ENCODE data around the gene ARHGAP36.

Gene ARHGAP36

DNA sequence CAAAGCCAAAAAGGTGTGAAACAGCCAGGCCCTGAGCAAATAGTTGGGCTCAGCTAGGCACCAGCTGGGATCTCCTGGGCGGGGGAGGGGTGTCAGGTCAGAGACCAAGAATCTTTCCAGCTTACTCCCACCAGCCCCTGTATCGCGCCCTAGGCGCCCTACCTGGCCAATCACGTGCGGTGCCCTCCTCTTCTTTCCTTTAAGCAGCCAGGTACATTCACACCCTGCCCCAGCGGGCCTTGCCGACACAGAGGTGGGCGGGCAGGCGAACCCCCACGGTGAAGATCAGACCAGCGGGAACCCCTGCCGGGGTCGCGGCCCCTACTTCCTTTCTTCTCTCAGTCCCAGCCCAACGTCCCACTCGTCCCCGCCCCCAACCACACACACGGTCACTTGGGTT, 9.1 kb downstream of the ARHGAP36 start:
- Histone ChIP-seq H3K4me2 (ENCODE audit: low read length) (no peak overlapping the region), H3K79me2 (ENCODE audit: control insufficient read depth, low read length) (no peaks in the 10 kb centered on the region), H3K27me3 (ENCODE audit: control insufficient read depth, low read length) (no peaks in the 10 kb centered on the region), H3K27ac (ENCODE audit: low read depth, low read length) (no peak overlapping the region), H3K36me3 (ENCODE audit: control insufficient read depth, low read length) (no peaks in the 10 kb centered on the region), H3K4me1 (ENCODE audit: control insufficient read depth, low read length) (no peaks in the 10 kb centered on the region), H3F3A (ENCODE audit: control insufficient read depth, insufficient read depth) (no peaks in the 10 kb centered on the region), H4K20me1 (ENCODE audit: control insufficient read depth, insufficient read depth, low read depth, low read length) (no peaks in the 10 kb centered on the region), H3K9me3 (ENCODE audit: control insufficient read depth, insufficient read depth, low read length) (no peaks in the 10 kb centered on the region), H3K9me2 (replicated peaks; ENCODE audit: control insufficient read depth, low read length) (no peaks in the 10 kb centered on the region), H3K4me3 (ENCODE audit: low read length) (no peak overlapping the region)
- TF ChIP-seq, protein P1, sequence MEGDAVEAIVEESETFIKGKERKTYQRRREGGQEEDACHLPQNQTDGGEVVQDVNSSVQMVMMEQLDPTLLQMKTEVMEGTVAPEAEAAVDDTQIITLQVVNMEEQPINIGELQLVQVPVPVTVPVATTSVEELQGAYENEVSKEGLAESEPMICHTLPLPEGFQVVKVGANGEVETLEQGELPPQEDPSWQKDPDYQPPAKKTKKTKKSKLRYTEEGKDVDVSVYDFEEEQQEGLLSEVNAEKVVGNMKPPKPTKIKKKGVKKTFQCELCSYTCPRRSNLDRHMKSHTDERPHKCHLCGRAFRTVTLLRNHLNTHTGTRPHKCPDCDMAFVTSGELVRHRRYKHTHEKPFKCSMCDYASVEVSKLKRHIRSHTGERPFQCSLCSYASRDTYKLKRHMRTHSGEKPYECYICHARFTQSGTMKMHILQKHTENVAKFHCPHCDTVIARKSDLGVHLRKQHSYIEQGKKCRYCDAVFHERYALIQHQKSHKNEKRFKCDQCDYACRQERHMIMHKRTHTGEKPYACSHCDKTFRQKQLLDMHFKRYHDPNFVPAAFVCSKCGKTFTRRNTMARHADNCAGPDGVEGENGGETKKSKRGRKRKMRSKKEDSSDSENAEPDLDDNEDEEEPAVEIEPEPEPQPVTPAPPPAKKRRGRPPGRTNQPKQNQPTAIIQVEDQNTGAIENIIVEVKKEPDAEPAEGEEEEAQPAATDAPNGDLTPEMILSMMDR (IDR thresholded peaks at IDR 0.05; ENCODE audit: low read depth, low read length, poor library complexity, severe bottlenecking), result no peak
- no peak for TF ChIP-seq EZH2phosphoT487 (IDR thresholded peaks at IDR 0.05; ENCODE audit: borderline replicate concordance, low read length)

DNA sequence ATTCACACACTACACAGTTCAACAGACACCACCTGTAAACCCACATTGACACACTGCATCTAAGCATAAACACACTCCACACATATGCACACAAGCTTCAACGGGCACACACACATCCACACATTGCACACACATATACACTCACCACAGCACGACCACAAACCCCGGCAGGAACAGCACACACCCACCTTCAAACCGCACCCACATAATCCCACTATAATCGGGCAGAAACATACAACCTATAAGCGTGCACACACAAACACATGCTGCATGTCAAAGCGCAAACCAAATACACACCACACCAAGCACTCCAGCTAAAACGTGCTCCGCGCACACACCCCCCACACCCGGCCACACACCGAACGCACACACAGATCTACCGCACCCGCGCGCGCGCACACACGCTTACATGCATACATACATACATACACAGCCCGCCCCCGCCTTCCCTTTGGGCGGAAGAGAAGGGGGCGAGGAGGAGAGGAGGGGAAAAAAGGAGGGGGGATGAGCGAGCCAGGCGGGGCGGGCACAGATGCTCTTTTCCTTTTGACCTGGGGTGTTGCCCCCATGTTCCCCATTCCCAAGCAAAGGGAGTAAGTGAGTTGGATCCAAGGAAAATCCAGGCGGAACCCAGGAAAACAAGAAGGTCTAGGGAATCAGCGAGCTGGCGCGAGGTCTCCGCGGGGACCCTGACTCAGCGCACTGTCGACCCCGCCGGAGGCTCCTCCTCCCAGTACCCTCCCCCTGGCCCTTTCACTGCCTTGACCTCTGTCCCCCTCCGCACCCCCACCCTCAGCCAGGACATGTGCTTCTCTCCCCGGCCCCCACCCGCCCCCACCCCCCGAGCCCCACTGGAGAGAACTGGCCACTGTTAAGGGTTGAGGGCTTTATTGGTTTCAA, 9.9 kb downstream of the ARHGAP36 start:
- Histone ChIP-seq H4K20me1 (ENCODE audit: control insufficient read depth, insufficient read depth, low read depth, low read length) (no peaks in the 10 kb centered on the region), H3K9me3 (ENCODE audit: control insufficient read depth, insufficient read depth, low read length) (no peaks in the 10 kb centered on the region), H3K4me2 (ENCODE audit: low read length) (no peak overlapping the region), H3K79me2 (ENCODE audit: control insufficient read depth, low read length) (no peaks in the 10 kb centered on the region), H3K36me3 (ENCODE audit: control insufficient read depth, low read length) (no peaks in the 10 kb centered on the region), H3K27me3 (ENCODE audit: control insufficient read depth, low read length) (no peaks in the 10 kb centered on the region), H3K4me3 (ENCODE audit: low read length) (no peak overlapping the region), H3K4me1 (ENCODE audit: control insufficient read depth, low read length) (no peaks in the 10 kb centered on the region), H3F3A (ENCODE audit: control insufficient read depth, insufficient read depth) (no peaks in the 10 kb centered on the region), H3K27ac (ENCODE audit: low read depth, low read length) (no peak overlapping the region), H3K9me2 (replicated peaks; ENCODE audit: control insufficient read depth, low read length) (no peaks in the 10 kb centered on the region)
- TF ChIP-seq, protein P1 (IDR thresholded peaks at IDR 0.05; ENCODE audit: low read depth, low read length, poor library complexity, severe bottlenecking), result no peak
- TF ChIP-seq EZH2phosphoT487 (IDR thresholded peaks at IDR 0.05; ENCODE audit: borderline replicate concordance, low read length), result no peak

DNA sequence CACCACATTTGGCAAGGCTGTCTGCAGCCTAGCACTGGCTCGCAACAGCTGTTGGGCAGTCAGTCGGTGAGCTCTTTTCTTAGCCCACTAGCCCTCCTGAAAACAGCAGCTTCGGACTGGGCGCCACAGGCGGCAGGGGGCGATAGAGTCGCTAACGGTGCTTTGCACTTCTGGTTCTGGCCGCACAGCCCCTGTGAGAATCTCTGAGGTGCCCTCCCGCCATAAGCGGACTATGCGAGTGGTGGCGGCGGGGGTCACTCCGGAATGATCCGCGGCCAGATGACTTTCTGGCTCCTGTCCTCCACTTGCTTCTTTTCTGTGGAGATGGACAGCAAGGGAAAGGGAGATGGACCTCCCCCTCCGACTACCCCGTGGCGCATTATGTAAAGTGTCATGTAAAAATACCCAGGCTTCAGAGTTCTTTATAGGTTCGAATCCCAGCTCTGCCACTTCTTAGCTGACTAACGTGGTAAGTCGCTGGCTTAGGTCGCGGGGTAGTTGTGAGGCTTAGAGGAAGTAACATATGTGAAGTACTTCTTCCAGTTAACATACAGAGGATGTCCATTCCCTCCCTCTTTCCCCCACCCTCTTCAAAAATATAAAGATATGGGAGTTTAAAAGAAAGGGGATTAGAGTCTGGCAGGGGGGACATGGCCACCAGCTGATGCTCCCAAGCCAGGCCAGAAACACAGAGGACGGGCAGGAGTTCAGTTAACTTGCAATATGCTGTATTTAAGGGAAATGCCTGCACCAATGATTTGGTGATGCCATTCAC, 11.0 kb downstream of the ARHGAP36 start:
- no peak for TF ChIP-seq EZH2phosphoT487 (IDR thresholded peaks at IDR 0.05; ENCODE audit: borderline replicate concordance, low read length)
- TF ChIP-seq, protein P1 (IDR thresholded peaks at IDR 0.05; ENCODE audit: low read depth, low read length, poor library complexity, severe bottlenecking), result peak; percentile 39
- Histone ChIP-seq H3K4me2 (ENCODE audit: low read length) (no peak overlapping the region), H3F3A (ENCODE audit: control insufficient read depth, insufficient read depth) (no peaks in the 10 kb centered on the region), H3K4me1 (ENCODE audit: control insufficient read depth, low read length) (no peaks in the 10 kb centered on the region), H4K20me1 (ENCODE audit: control insufficient read depth, insufficient read depth, low read depth, low read length) (no peaks in the 10 kb centered on the region), H3K27ac (ENCODE audit: low read depth, low read length) (no peak overlapping the region), H3K79me2 (ENCODE audit: control insufficient read depth, low read length) (no peaks in the 10 kb centered on the region), H3K4me3 (ENCODE audit: low read length) (no peak overlapping the region), H3K36me3 (ENCODE audit: control insufficient read depth, low read length) (no peaks in the 10 kb centered on the region), H3K9me3 (ENCODE audit: control insufficient read depth, insufficient read depth, low read length) (no peaks in the 10 kb centered on the region), H3K27me3 (ENCODE audit: control insufficient read depth, low read length) (no peaks in the 10 kb centered on the region), H3K9me2 (replicated peaks; ENCODE audit: control insufficient read depth, low read length) (no peaks in the 10 kb centered on the region)
